Stomach (tissue), 4 donors: ENCODE data around the gene PITPNM1.

Experiments used
- CTCF ChIP-seq, 7 experiments: fragments of 450-650 bp in 4 of 7; fragments of 200-600 bp in 3 of 7; sonication (generic) in 3 of 7; IDR thresholded peaks; one replicate each; pipeline ENCODE4 v1.5.1; 2016 to 2019; ENCODE audit warnings: antibody characterized with exemption in 7 of 7, control low read depth in 2 of 7, mild to moderate bottlenecking in 1 of 7
- EP300 ChIP-seq: sonication (generic); formaldehyde crosslinking; IDR thresholded peaks from one replicate; pipeline ENCODE4 v1.6.1; 2017; ENCODE audit warnings: antibody characterized with exemption
- POLR2A ChIP-seq, 4 donors: fragments of 450-650 bp; IDR thresholded peaks; one replicate each; pipeline ENCODE4 v1.6.1; 2016; ENCODE audit warnings: antibody characterized with exemption in 4 of 4, control low read depth in 2 of 4, mild to moderate bottlenecking in 1 of 4, moderate library complexity in 1 of 4

GRCh38 chr11:67532889-67533288, 27.7 kb upstream of the PITPNM1 start:
- no peak for TF ChIP-seq POLR2A (IDR thresholded peaks at IDR 0.05)
- TF ChIP-seq CTCF (IDR thresholded peaks at IDR 0.05): no peak
- TF ChIP-seq EP300: no peak
